Liver (tissue), 9 donors: Measurements from ENCODE around the gene SYCP2L. TPM values are rescaled to one million over a fixed set of nuclear protein-coding genes. Genes with fewer than 3 reads are reported as not detected.

ENCODE experiments used
- DNase-seq: peaks from one replicate; pipeline ENCODE4 v3.0.0-alpha.2; 2017; ENCODE audit warnings: low spot score
- H3K27ac ChIP-seq, 2 donors: one replicate each; pipeline ENCODE4 v1.7.0; 2013; ENCODE audit warnings: inconsistent platforms in 2 of 2, low read length in 2 of 2, control low read depth in 1 of 2, low read depth in 1 of 2, mild to moderate bottlenecking in 1 of 2
- H3K27me3 ChIP-seq, 4 donors: one replicate each; pipeline versions ENCODE4 v1.6.1 to v1.7.0; 2013; ENCODE audit warnings: low read length in 3 of 4, inconsistent platforms in 1 of 4, mild to moderate bottlenecking in 1 of 4, moderate library complexity in 1 of 4; ENCODE audit not compliant: control insufficient read depth in 4 of 4, insufficient read depth in 4 of 4
- H3K36me3 ChIP-seq, 4 donors: one replicate each; pipeline versions ENCODE4 v1.6.1 to v1.7.0; 2013; ENCODE audit warnings: low read length in 3 of 4, mild to moderate bottlenecking in 3 of 4, low read depth in 1 of 4, moderate library complexity in 1 of 4; ENCODE audit not compliant: control insufficient read depth in 4 of 4, insufficient read depth in 3 of 4
- H3K4me1 ChIP-seq, 4 donors: one replicate each; pipeline versions ENCODE4 v1.6.1 to v1.7.0; 2013; ENCODE audit warnings: low read length in 3 of 4, mild to moderate bottlenecking in 3 of 4, moderate library complexity in 1 of 4; ENCODE audit not compliant: control insufficient read depth in 4 of 4, insufficient read depth in 4 of 4
- H3K4me3 ChIP-seq, 3 donors: one replicate each; pipeline versions ENCODE4 v1.6.1 to v1.7.0; 2013; ENCODE audit warnings: low read length in 3 of 3, control low read depth in 1 of 3, low read depth in 1 of 3, mild to moderate bottlenecking in 1 of 3
- H3K9ac ChIP-seq, 2 donors: one replicate each; pipeline ENCODE4 v1.7.0; 2013; ENCODE audit warnings: low read length in 2 of 2, mild to moderate bottlenecking in 2 of 2, moderate library complexity in 2 of 2, control low read depth in 1 of 2, low read depth in 1 of 2
- H3K9me3 ChIP-seq, 4 donors: one replicate each; pipeline versions ENCODE4 v1.6.1 to v1.7.0; 2013; ENCODE audit warnings: low read length in 3 of 4; ENCODE audit not compliant: control insufficient read depth in 4 of 4
- EGR1 ChIP-seq, 2 donors: IDR thresholded peaks; 2 replicates each; pipeline ENCODE4 v1.6.1; 2016 to 2018; ENCODE audit warnings: antibody characterized with exemption in 2 of 2, low read depth in 2 of 2
- FOXA1 ChIP-seq: IDR thresholded peaks from 2 replicates; pipeline ENCODE4 v1.6.1; 2016; ENCODE audit warnings: antibody characterized with exemption
- FOXA2 ChIP-seq: IDR thresholded peaks from 2 replicates; pipeline ENCODE4 v1.6.1; 2016; ENCODE audit warnings: antibody characterized with exemption
- GABPA ChIP-seq, 2 donors: IDR thresholded peaks in 1 of 2; conservative IDR thresholded peaks in 1 of 2; 2 replicates each; pipeline ENCODE4 v1.6.1; 2016; ENCODE audit warnings: antibody characterized with exemption in 2 of 2, mild to moderate bottlenecking in 1 of 2, moderate library complexity in 1 of 2
- HNF4A ChIP-seq, 2 donors: conservative IDR thresholded peaks; 2 replicates each; pipeline ENCODE4 v1.6.1; 2016; ENCODE audit warnings: antibody characterized with exemption in 2 of 2, mild to moderate bottlenecking in 2 of 2
- HNF4G ChIP-seq: IDR thresholded peaks from 2 replicates; pipeline ENCODE4 v1.6.1; 2016; ENCODE audit warnings: antibody characterized with exemption
- JUND ChIP-seq, 2 donors: IDR thresholded peaks; 2 replicates each; pipeline ENCODE4 v1.6.1; 2016; ENCODE audit warnings: antibody characterized with exemption in 2 of 2
- NR2F2 ChIP-seq: IDR thresholded peaks from 2 replicates; pipeline ENCODE4 v1.6.1; 2016; ENCODE audit warnings: antibody characterized with exemption
- RAD21 ChIP-seq, 2 donors: IDR thresholded peaks; 2 replicates each; pipeline ENCODE4 v1.6.1; 2016; ENCODE audit warnings: antibody characterized with exemption in 2 of 2, mild to moderate bottlenecking in 2 of 2
- RXRA ChIP-seq, 2 donors: IDR thresholded peaks; 2 replicates each; pipeline ENCODE4 v1.6.1; 2017 to 2018; ENCODE audit warnings: antibody characterized with exemption in 2 of 2, mild to moderate bottlenecking in 1 of 2
- SP1 ChIP-seq: IDR thresholded peaks from 2 replicates; pipeline ENCODE4 v1.6.1; 2018; ENCODE audit warnings: antibody characterized with exemption, mild to moderate bottlenecking
- TAF1 ChIP-seq: conservative IDR thresholded peaks from 2 replicates; pipeline ENCODE4 v1.6.1; 2016; ENCODE audit warnings: antibody characterized with exemption, mild to moderate bottlenecking
- YY1 ChIP-seq: IDR thresholded peaks from 2 replicates; pipeline ENCODE4 v1.6.1; 2016; ENCODE audit warnings: antibody characterized with exemption, mild to moderate bottlenecking
- whole genome bisulfite sequencing: extraction: QIAGEN DNeasy Blood & Tissue Kit; methylation state at CpG from one replicate; pipeline ENCODE4 v1.1.7; 2013; 5-methylcytosine and 5-hydroxymethylcytosine counted together
- polyA plus RNA-seq, 2 donors: library from polyadenylated mRNA; stranded (reverse) in 1 of 2; unstranded in 1 of 2; fragments of 200-250 nt in 1 of 2; fragments of >200 nt in 1 of 2; fragmentation: Nextera tagmentation in 1 of 2; extraction: Ambion mirVana in 1 of 2; gene quantifications; one replicate each; pipeline versions ENCODE4 v1.2.1 to v1.2.3, GENCODE V29; 2013 to 2015
- total RNA-seq, 2 donors: library from RNA; depleted of rRNA; stranded (reverse); fragments of >200 nt; gene quantifications; one replicate each; pipeline ENCODE4 v1.2.3, GENCODE V29; 2014
- TF ChIP-seq, protein P1 (sequence below): IDR thresholded peaks from 2 replicates; pipeline ENCODE4 v1.6.1; 2016; ENCODE audit warnings: antibody characterized with exemption
- TF ChIP-seq, protein P2 (sequence below): IDR thresholded peaks from 2 replicates; pipeline ENCODE4 v1.6.1; 2016; ENCODE audit warnings: antibody characterized with exemption
- TF ChIP-seq, protein P3 (sequence below): fragments of 150-350 bp; IDR thresholded peaks from 2 replicates; pipeline ENCODE4 v1.5.1; 2017; ENCODE audit warnings: improper control_type of control experiment, low read depth, low read length; ENCODE audit not compliant: missing input control
- TF ChIP-seq, protein P4 (sequence below): IDR thresholded peaks from 2 replicates; pipeline ENCODE4 v1.6.1; 2016; ENCODE audit warnings: antibody characterized with exemption
- TF ChIP-seq, protein P5 (sequence below): IDR thresholded peaks from 2 replicates; pipeline ENCODE4 v1.6.1; 2016; ENCODE audit warnings: antibody characterized with exemption, mild to moderate bottlenecking
- donor health status: healthy.
- donor health status: healthy.
- donor health status: healthy.
- donor health status: healthy.
- donor health status: healthy.

SYCP2L gene
- total and polyA plus RNA-seq, 4 donors: 0.28 to 0.33 TPM; not detected in 2

DNA sequence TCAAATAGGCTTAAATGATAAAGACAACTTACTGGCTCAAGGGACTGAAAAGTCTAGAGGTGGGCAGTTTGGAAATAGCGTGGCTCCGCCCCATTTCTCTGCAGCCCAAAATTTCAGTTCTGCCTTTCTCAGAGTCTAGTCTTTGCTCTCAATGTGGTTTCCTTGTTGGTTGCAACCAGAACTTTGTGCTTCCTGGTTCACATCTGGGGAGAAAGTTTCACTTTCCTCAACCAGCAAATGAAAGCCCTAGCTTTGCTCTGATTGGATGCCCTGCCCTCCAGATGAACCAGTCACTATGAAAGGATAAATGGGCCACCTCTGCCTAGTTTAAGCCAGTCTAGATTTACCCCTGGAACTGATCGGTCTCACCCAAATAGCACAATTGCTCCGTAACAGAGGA is 14.9 kb downstream of the SYCP2L start:
- Histone ChIP-seq H3K9me3 (no peaks in the 10 kb centered on the region), H3K4me1 (no peaks in the 10 kb centered on the region), H3K27me3 (no peaks in the 10 kb centered on the region), H3K4me3 (no peak overlapping the region), H3K27ac (no peak overlapping the region), H3K36me3 (no peaks in the 10 kb centered on the region), H3K9ac (no peak overlapping the region)
- no peak for TF ChIP-seq RXRA (IDR thresholded peaks at IDR 0.05)
- TF ChIP-seq HNF4A (conservative IDR thresholded peaks at IDR 0.05): no peak
- TF ChIP-seq FOXA2: no peak
- no peak for TF ChIP-seq GABPA (IDR thresholded peaks at IDR 0.05 in 1 of 2, conservative IDR thresholded peaks at IDR 0.05 in 1 of 2)
- no peak for TF ChIP-seq FOXA1
- TF ChIP-seq EGR1 (IDR thresholded peaks at IDR 0.05; ENCODE audit: low read depth in 2 of 2): no peak
- no peak for TF ChIP-seq JUND (IDR thresholded peaks at IDR 0.05)
- TF ChIP-seq, protein P1, sequence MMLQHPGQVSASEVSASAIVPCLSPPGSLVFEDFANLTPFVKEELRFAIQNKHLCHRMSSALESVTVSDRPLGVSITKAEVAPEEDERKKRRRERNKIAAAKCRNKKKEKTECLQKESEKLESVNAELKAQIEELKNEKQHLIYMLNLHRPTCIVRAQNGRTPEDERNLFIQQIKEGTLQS: no peak
- TF ChIP-seq, protein P2, sequence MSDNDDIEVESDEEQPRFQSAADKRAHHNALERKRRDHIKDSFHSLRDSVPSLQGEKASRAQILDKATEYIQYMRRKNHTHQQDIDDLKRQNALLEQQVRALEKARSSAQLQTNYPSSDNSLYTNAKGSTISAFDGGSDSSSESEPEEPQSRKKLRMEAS: no peak
- TF ChIP-seq, protein P3, sequence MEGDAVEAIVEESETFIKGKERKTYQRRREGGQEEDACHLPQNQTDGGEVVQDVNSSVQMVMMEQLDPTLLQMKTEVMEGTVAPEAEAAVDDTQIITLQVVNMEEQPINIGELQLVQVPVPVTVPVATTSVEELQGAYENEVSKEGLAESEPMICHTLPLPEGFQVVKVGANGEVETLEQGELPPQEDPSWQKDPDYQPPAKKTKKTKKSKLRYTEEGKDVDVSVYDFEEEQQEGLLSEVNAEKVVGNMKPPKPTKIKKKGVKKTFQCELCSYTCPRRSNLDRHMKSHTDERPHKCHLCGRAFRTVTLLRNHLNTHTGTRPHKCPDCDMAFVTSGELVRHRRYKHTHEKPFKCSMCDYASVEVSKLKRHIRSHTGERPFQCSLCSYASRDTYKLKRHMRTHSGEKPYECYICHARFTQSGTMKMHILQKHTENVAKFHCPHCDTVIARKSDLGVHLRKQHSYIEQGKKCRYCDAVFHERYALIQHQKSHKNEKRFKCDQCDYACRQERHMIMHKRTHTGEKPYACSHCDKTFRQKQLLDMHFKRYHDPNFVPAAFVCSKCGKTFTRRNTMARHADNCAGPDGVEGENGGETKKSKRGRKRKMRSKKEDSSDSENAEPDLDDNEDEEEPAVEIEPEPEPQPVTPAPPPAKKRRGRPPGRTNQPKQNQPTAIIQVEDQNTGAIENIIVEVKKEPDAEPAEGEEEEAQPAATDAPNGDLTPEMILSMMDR: no peak
- TF ChIP-seq, protein P4, sequence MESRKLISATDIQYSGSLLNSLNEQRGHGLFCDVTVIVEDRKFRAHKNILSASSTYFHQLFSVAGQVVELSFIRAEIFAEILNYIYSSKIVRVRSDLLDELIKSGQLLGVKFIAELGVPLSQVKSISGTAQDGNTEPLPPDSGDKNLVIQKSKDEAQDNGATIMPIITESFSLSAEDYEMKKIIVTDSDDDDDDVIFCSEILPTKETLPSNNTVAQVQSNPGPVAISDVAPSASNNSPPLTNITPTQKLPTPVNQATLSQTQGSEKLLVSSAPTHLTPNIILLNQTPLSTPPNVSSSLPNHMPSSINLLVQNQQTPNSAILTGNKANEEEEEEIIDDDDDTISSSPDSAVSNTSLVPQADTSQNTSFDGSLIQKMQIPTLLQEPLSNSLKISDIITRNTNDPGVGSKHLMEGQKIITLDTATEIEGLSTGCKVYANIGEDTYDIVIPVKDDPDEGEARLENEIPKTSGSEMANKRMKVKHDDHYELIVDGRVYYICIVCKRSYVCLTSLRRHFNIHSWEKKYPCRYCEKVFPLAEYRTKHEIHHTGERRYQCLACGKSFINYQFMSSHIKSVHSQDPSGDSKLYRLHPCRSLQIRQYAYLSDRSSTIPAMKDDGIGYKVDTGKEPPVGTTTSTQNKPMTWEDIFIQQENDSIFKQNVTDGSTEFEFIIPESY: no peak
- TF ChIP-seq YY1: no peak
- TF ChIP-seq RAD21 (IDR thresholded peaks at IDR 0.05): no peak
- TF ChIP-seq NR2F2: no peak
- no peak for TF ChIP-seq TAF1
- TF ChIP-seq HNF4G: no peak
- no peak for TF ChIP-seq SP1
- TF ChIP-seq, protein P5, sequence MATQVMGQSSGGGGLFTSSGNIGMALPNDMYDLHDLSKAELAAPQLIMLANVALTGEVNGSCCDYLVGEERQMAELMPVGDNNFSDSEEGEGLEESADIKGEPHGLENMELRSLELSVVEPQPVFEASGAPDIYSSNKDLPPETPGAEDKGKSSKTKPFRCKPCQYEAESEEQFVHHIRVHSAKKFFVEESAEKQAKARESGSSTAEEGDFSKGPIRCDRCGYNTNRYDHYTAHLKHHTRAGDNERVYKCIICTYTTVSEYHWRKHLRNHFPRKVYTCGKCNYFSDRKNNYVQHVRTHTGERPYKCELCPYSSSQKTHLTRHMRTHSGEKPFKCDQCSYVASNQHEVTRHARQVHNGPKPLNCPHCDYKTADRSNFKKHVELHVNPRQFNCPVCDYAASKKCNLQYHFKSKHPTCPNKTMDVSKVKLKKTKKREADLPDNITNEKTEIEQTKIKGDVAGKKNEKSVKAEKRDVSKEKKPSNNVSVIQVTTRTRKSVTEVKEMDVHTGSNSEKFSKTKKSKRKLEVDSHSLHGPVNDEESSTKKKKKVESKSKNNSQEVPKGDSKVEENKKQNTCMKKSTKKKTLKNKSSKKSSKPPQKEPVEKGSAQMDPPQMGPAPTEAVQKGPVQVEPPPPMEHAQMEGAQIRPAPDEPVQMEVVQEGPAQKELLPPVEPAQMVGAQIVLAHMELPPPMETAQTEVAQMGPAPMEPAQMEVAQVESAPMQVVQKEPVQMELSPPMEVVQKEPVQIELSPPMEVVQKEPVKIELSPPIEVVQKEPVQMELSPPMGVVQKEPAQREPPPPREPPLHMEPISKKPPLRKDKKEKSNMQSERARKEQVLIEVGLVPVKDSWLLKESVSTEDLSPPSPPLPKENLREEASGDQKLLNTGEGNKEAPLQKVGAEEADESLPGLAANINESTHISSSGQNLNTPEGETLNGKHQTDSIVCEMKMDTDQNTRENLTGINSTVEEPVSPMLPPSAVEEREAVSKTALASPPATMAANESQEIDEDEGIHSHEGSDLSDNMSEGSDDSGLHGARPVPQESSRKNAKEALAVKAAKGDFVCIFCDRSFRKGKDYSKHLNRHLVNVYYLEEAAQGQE: no peak
- DNase-seq: no peak
- WGBS: 81% methylated on average over 4 of the region's 4 CpGs
